ENCODE results near the gene SRR.
A peak's percentile ranks its signal among the peaks of the same experiment; 100 is the strongest.
"Not testable (repeated sequence)": the region's sequence is repeated elsewhere in the genome, so short reads cannot be mapped to it uniquely, and the experiment has no call there.

SRR gene

DNA sequence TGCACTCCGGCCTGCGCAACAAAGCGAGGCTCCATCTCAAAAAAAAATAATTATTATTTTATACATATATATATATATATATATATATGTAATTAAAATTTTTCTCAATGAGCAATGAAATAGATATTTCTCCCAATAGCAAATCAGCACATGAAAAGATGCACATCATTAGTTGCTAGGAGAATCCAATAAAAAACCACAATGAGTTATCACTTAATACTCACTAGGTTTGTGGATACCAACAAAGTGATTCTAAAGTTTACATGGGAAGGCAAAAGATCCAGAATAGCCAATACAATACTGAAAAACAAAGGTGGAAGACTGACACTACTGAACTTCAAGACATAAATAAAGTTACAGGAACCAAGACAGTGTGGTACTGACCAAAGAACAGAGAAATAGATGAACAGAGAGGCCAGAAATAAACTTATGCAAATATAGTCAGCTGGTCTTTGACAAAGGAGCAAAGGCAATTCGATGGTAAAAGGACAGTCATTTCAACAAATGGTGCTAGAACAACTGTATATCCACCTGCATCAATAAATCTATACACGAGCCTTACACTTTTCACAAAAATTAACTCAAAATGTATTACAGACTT is 13.8 kb upstream of the SRR start:
- no peak for DNase-seq (ENCODE audit: low spot score)

DNA sequence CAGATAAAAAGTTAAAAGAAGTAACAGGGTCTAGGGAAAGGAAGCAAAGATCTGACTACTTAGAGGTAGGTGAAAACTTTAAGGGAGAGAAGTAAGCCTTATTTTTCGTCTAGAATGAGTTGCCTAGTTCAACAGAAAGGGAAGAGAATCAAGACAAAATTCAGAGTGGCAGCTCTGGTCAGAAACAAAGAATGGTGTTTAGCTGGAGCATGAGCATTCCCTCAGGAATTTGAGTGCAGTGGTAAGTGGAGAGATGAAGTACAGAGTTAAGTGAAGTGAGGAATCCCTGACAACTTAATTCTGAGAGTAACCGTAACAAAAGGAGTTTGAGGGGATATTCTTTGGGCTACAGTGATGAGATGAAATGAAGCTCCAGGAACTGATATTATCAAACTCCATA is 11.7 kb upstream of the SRR start:
- DNase-seq (ENCODE audit: low spot score): no peak

DNA sequence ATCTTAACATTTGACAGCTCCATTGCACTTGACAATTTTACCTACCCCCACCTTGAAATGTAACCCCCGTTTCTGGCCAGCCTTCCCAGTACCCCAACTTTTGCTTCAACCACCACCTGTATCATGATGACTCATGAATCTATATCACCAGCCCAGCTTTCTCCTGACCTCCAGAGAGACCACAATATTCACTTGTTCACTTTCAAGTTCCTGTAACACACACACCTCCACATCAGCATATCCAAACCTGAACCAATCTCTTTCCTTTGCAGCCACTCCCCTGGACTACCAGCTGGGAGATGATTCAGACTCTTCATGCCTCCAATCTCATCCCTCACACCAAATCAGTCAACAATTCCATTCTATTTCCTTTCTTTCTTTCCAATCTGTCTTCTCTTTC is 8.2 kb upstream of the SRR start:
- DNase-seq (ENCODE audit: low spot score): no peak

DNA sequence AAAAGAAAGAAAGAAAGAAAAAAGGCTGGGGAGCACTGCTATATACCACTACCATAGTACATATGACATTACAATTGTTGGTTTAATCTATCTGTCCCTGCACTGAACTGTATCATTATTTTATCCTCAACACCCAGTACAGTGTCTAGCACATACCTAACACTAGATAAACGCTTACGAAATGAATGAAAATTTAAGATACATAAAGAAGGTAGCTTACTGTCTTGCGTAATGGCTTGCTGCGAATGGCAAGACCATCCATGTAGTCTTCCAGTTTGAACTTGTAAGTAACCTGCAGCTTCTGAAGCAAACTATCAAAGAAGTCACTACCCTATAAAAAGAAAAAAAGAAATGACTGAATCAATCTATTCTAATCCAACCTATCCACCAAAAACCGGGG is 6.7 kb upstream of the SRR start:
- no peak for DNase-seq (ENCODE audit: low spot score)

DNA sequence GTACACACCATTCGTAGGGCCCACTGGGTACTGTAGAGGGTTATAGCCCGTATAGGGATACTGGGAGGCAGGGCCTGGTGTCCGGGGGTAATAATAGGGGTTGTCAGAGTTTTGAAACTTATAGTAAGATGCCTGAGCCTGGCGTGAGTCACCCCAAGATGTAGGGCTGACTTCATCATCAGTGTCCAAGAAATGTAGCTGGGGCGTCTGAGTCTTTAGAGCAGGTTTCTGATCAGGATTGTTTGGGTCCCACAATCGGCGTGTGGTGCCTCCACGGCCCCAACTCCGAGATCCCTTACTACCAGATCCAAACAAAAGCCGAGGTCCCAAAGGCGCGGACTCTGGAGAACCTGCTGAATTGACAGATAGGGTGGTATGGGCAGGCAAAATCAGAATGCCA is 4.6 kb upstream of the SRR start:
- DNase-seq (ENCODE audit: low spot score): no peak

DNA sequence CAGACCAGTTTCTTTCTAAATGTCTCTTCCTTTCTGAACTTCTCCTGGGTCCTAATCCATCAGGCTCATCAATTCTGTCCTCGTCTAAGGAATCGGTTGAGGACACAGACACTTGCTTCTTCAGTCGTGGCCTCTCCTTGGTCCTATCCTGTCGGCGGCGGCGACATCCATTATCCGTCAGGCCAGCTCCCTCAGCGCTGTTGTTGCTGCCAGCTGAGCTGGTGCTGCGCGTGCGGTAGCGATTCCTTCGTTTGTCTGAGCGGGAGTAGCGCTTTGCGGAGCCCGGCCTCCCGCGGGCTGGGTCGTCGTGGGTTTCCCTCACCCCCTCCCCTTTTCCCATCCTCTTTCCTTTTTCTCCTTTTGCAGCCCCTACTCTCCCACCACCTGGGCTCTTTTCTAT is 4.0 kb upstream of the SRR start:
- no peak for DNase-seq (ENCODE audit: low spot score)

DNA sequence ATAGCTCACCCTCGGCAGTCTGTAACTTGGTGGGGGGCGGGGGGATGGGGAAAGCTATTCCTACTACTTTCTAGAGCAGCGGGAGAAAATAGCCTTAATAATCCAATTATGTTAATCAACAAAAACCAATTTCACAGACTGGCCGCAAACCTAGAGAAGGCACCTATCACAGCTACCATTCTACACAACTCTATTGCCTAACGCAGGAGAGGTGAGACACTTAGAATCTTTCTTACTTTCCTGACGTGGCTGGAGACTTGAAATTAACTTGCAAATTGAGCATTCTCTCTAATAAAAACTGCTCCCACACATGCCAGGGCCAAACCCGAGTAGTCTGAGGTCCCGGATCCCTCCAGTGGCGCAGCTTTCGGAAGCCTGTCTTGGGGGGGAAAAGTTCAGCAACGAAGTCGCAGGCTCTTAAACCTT is 959 bp upstream of the SRR start:
- no peak for DNase-seq (ENCODE audit: low spot score)

DNA sequence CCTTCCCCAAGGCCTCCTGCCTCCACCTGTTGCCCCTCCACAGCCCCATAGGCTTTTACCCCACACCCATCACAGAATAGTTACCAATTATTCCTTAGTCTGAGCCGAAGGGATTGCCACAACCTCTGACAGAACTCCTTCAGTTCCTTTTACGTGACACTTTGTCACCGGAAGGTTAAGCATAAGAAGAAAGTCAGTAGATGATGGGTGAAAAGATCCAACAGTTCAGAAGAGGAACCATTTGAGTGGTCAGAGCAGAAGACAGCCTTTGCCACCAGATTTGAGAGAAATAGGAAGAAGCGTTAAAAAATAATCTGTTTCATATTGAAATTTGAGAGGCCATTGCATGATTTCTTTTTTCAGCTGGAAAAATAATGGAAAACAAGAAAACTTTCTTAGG is 1.2 kb downstream of the SRR start:
- DNase-seq (ENCODE audit: low spot score): no peak

DNA sequence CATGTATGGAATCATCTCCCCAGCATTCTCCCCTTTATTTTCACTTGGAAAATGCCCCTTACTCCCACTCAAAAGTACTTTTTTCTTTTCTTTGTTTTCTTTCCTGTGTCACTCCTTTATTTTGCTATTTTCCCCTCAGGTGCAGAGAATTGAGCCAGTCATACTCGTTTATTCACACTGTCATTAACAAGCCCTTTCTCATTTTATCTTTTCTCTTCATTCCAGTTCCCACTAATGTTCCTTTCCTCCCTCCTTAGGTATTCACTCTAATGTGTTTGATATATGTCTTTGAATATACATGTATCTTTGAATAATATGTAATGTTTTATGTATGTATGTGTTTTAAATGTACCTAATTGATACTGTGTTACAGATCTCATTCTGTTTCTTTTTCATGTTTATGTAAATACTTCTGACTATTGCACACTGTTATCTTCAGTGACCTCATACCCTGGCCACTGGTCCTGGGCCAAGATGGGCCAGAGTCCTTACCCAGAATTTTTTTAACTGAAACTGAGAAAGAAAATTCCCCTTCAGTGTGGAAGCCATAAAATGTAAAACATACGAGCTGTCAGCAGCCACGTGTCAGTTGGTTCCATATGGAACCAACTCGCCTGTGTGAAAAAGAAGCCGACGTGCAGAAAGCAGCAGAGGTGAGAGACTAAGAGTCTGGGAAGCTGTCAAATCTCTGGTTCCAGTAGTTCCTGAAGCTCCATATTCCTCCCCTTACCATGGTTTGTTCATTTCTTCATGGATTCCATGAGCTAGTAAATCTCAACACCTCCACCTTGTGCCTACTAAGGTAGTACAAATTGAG is 5.8 kb downstream of the SRR start:
- no peak for DNase-seq (ENCODE audit: low spot score)

DNA sequence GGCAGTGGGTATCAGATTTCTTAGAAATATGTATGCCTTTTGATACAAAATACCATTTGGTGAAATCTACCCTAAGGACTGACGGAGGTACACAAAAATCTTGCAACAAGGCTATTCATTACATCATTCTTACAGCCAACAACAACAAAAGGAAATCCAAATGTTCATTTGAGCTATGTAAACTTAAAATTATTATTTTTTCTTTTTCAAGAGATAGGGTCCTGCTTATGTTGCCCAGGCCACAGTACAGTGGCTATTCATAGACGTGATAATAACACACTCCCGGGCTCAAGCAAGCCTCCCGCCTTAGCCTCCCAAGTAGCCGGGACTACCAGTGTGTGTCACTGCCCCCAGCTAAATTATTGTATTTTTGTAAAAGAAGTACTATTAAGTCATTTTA is 9.0 kb downstream of the SRR start:
- no peak for DNase-seq (ENCODE audit: low spot score)

DNA sequence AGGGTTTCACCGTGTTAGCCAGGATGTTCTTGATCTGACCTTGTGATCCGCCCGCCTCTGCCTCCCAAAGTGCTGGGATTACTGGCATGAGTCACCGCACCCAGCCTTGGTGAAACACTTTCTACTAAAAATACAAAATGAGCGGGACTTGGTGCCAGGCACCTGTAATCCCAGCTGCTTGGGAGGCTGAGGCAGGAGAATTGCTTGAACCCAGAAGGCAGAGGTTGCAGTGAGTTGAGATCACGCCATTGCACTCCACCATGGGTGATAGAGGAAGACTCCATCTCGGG is 13.1 kb downstream of the SRR start:
- DNase-seq (ENCODE audit: low spot score): not testable (repeated sequence)

DNA sequence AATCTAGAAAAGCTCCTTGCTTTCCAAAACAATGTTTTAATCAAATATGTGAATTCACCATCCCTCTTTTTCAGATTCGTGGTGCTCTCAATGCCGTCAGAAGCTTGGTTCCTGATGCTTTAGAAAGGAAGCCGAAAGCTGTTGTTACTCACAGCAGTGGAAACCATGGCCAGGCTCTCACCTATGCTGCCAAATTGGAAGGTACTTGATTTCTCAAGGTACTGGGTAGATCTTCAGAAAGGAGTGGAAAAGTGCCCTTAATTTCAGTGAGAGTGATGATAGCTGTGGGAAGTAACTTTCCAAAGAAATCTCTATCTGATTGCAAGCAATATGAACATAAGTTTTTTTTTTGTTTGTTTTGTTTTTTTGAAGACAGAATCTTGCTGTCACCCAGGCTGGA is 14.0 kb downstream of the SRR start:
- DNase-seq (ENCODE audit: low spot score): no peak

DNA sequence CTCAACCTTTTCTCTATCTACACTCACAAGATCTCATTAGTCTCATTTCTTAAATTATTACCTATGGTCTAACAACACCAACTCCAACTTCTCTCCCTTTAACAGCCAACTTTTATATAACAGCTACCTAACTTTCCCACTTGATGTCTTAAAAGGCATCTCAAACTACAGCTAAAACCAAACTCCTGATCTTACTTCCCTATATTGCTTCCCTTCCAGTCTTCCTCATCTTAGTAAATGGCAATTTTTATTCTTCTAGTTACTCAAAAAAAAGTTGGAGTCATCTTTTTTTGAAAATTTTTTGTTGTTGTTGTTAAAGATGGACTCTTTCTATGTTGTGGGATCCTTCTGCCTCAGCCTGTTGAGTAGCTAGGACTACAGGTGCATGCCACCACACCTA is 15.3 kb downstream of the SRR start:
- no peak for DNase-seq (ENCODE audit: low spot score)

DNA sequence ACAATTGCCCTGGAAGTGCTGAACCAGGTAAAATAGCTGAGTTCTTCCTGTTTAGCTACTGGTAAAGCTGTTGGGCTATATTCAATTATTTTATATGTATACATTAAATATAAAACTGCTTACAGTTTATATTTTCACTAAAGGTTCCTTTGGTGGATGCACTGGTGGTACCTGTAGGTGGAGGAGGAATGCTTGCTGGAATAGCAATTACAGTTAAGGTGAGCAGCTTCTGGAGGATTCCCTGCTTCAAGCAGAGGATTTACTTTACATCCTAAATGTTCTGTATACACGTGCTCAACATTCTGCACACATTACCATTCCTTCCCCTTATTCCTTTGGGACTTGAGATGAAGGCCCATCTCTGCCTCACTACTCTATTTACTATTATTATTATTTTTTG is 17.6 kb downstream of the SRR start:
- DNase-seq (ENCODE audit: low spot score): no peak

DNA sequence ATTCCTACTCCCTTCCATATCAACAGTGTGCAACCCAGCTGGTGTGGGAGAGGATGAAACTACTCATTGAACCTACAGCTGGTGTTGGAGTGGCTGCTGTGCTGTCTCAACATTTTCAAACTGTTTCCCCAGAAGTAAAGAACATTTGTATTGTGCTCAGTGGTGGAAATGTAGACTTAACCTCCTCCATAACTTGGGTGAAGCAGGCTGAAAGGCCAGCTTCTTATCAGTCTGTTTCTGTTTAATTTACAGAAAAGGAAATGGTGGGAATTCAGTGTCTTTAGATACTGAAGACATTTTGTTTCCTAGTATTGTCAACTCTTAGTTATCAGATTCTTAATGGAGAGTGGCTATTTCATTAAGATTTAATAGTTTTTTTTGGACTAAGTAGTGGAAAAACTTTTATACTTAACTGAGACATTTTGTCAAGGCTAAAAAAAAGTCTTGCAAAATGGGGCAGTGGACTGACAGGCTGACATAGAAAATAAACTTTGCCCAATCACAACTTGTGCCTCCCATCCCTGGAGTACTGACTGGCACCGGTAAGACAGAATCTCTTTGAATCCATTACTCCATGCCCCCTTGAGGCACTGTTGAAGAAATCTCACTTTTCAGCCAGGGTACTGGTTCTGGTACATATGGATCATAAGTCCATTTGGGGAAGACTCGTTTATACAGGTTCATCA is 20.0 kb downstream of the SRR start:
- no peak for DNase-seq (ENCODE audit: low spot score)

DNA sequence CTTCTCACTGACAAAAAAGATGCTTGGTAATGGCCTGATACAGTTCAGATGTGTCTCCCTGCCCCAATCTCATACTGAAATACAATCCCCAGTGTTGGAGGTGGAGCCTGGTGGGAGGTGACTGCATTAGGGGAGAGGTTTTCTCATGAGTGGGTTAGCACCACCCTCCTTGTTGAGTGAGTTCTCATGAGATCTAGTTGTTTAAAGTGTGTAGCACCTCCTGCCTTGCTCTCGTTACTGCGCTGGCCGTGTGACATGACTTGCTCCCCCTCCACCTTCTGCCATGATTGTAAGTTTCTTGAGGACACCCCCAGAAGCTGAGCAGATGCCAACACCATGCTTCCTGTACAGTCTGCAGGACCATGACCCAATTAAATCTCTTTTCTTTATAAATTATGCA is 27.6 kb downstream of the SRR start:
- no peak for DNase-seq (ENCODE audit: low spot score)

DNA sequence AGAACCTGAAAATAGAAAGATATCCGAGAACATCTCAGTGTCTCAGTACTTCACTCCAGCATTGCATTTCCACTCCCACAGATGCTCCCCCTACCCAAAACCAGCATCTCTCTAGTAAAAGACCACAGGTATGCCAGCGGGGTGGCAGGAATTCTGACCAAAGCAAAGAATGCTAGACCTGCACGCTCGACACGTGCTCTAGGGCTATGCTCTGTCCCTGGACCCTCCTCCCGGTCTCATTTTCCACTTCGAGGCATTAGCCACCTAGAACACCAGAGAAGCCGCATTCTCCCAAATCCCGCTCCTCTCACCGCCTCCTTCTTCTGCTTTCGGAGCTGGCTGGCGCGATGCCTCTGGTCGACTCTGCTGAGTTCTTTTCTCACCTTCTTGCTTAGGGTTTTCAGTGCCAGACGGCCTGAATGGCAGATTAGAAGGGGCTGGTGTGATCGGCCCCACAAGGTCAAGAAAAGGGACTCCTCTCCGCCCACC is 32.0 kb downstream of the SRR start:
- DNase-seq (ENCODE audit: low spot score): no peak

DNA sequence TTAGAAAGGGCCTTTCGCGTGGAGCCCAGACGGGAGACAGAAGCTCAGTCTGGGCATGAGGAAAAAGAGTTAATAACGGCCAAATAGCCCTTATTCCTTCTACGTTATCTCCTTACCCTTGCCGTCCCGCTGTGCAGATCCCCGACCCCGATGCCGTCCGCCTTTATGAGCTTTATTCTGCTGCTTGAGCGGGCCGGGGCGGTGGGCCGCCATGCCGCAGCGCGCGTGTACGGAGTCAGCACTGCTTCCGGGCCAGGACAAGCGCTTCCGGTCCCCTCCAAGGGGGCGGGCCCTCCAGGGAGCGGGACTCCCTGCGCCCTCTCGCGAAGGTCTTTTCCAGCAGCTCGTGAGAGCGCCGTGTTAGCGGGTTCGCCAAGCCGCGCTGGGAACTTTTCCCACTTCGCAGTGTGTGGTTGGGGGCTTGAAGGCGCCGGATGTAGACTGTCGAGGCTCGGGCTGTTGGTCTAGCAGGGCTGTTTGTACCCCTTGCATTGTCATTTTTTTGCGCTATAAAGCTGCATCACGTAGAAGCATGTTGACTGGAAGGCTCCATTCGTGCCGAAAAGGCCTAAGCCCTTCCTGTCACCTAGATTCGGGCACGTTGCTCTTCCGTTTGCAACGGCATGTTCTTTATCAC is 32.6 kb downstream of the SRR start, which contains the start of gene TSR1:
Gene TSR1, minus strand, starts transcription at position 243 of the 637 bp plus-strand sequence. Its CDS starts 30 bp downstream, at position 213.
- peak; percentile 89 for DNase-seq (ENCODE audit: low spot score)

DNA sequence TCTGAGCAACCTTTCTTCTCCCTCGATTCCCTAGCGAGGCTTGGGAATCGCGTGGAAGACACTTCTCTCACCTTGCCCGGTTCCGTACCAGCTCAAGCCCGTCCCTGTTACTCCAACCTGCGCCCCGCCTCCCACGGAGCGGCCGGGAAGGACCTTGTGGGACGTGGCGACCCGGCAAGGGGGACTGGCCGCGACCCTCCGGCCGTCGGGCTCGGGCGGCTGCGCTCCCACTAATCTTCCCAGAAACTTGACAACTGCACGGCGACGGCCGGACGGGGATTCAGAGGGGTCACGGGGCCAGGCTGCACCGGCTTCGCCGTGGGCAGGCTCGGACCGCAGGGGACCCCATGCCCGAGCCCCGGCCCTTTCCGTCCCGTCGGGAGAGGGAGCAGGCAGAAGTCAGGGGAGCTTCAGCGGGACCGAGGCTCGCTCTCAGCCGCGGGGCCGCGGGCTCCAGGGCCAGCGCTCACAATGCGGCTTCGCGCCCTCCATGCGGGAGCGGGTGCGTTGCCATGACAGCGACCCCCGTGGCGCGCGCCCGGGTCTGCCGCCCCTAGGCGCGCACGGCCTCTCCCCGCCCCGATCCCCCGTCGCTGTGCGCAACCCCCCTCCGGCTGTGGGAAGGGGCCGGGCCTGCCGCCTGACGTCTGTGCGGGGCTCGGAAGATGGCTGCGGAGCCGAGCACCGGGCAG is 33.2 kb downstream of the SRR start, which contains the start of gene SGSM2:
Gene SGSM2, plus strand, starts transcription at position 650 of the 692 bp plus-strand sequence. CDS start 188 bp downstream, outside the sequence.
- no peak for DNase-seq (ENCODE audit: low spot score)

DNA sequence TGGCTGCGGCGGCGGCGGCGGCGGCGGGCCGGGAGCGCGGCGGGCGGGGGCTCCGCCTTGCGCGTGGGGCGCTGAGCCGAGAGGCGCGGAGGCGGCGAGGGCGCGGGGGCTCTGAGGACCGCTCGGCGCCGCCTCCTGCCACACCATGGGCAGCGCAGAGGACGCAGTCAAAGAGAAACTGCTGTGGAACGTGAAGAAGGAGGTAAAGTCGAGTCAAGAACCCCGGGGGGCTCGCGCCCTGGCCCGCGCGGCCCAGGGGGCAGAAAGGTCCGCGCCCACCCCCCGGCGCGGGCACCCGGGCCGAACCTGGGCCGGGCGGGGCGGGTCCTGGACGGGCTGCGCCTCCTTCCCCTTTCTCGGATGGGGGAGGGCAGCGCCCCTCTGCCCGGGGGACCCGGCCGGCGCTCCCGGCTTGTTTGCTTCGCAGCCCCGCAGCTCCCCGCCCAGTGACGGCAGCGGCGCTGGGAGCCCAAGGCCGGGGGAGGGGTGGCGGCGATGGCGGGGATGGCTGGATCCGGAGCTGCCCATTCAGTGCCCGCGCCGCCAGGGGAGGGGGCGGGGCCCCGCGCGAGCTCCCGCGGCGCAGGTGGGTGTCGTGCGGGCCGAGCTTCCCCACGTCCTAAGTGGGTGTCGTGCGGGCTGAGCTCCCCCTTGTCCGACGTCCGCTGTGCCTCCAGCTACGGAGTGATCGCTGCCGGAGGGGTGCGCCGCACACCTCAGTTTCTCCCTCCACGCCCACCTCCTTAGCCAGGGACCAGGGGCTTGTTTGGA is 34.0 kb downstream of the SRR start:
- no peak for DNase-seq (ENCODE audit: low spot score)

DNA sequence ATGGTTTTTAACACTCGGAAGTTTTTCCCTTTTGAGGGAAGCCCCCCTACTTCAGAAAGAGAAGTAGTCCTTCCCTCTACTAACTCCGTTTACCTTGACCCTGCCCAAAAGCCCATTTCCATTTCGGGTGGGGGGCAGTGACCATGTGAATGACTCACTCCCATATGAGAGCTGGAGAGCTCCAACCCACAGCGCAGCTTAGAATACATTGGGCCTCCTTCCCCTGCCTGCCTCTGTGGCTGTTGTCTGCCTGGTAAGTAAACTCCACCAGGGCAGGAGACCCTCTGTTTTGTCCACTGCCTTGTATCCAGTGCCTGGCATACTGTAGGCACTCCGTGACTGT is 34.5 kb downstream of the SRR start:
- DNase-seq (ENCODE audit: low spot score): no peak
